Activated gamma-delta T cell (primary cell): ENCODE measurements around the gene ASXL1.
"Not testable (repeated sequence)": the region's sequence is repeated elsewhere in the genome, so short reads cannot be mapped to it uniquely, and the experiment has no call there.

Experiments
- DNase-seq: peaks from one replicate; lab custom pipeline; 2025; lab: John Stamatoyannopoulos, UW

ASXL1 gene

GRCh38 chr20:32337937-32338661 lies 20.0 kb upstream of the ASXL1 start:
- DNase-seq, result no peak

GRCh38 chr20:32338665-32339064 lies 19.5 kb upstream of the ASXL1 start:
- DNase-seq, result no peak

GRCh38 chr20:32339116-32339515 lies 19.0 kb upstream of the ASXL1 start:
- DNase-seq, result no peak

GRCh38 chr20:32341053-32341452 lies 17.1 kb upstream of the ASXL1 start:
- not testable (repeated sequence) for DNase-seq

GRCh38 chr20:32343439-32343838 lies 14.7 kb upstream of the ASXL1 start:
- no peak for DNase-seq

- DNase-seq, result no peak
These were observed 13.2 kb upstream of the ASXL1 start for GRCh38 chr20:32344835-32345506.

- no peak for DNase-seq
These were observed 9.9 kb upstream of the ASXL1 start for GRCh38 chr20:32348207-32348606.

GRCh38 chr20:32350421-32350820 lies 7.7 kb upstream of the ASXL1 start:
- DNase-seq, result no peak

GRCh38 chr20:32352121-32352720 lies 5.9 kb upstream of the ASXL1 start:
- DNase-seq, result no peak

- DNase-seq, result no peak
These were observed 4.2 kb upstream of the ASXL1 start for GRCh38 chr20:32353848-32354496.

- DNase-seq, result no peak
These were observed 3.3 kb upstream of the ASXL1 start for GRCh38 chr20:32354592-32355416.

- no peak for DNase-seq
These were observed 2.7 kb upstream of the ASXL1 start for GRCh38 chr20:32355417-32355841.

GRCh38 chr20:32355907-32356621 lies 2.1 kb upstream of the ASXL1 start:
- not testable (repeated sequence) for DNase-seq

GRCh38 chr20:32356622-32357374 lies 1.3 kb upstream of the ASXL1 start:
- DNase-seq, result no peak

GRCh38 chr20:32357375-32357868 lies 709 bp upstream of the ASXL1 start:
- DNase-seq, result no peak

GRCh38 chr20:32358632-32358882 lies 426 bp downstream of the ASXL1 start:
- DNase-seq, result no peak

GRCh38 chr20:32358883-32359632 lies 927 bp downstream of the ASXL1 start:
- DNase-seq, result peak; percentile 57

- DNase-seq, result no peak
These were observed 1.7 kb downstream of the ASXL1 start for GRCh38 chr20:32359633-32360332.

- DNase-seq, result no peak
These were observed 2.2 kb downstream of the ASXL1 start for GRCh38 chr20:32360333-32360634.
